CD14-positive monocyte (primary cell): ENCODE results near the gene AP1G2. TPM values are rescaled to one million over a fixed set of nuclear protein-coding genes. Genes with fewer than 3 reads are reported as not detected.

ENCODE experiments used
- DNase-seq, 3 donors: peaks; one replicate each; pipeline ENCODE4 v3.0.0-alpha.2; 2011 to 2022
- H2AFZ ChIP-seq: 2 replicates; pipeline ENCODE4 v1.6.0; 2012; ENCODE audit warnings: mild to moderate bottlenecking, low read depth, low read length, inconsistent platforms; ENCODE audit not compliant: insufficient read depth, poor library complexity, severe bottlenecking
- H3K27ac ChIP-seq, 2 donors: 1 replicate in 1 of 2; 2 replicates in 1 of 2; pipeline ENCODE4 v1.5.1; 2012 to 2013; ENCODE audit warnings: low read length in 2 of 2, control low read depth in 1 of 2, inconsistent platforms in 1 of 2, low read depth in 1 of 2, mild to moderate bottlenecking in 1 of 2
- H3K27me3 ChIP-seq, 2 donors: one replicate each; pipeline versions ENCODE4 v1.6.0 to v1.6.1; 2011 to 2013; ENCODE audit warnings: low read length in 2 of 2; ENCODE audit not compliant: control insufficient read depth in 2 of 2, insufficient read depth in 2 of 2
- H3K36me3 ChIP-seq, 2 donors: replicated peaks in 1 of 2; 1 replicate in 1 of 2; 2 replicates in 1 of 2; pipeline versions ENCODE4 v1.5.1 to v1.6.1; 2012 to 2013; ENCODE audit warnings: low read length in 2 of 2, control low read depth in 1 of 2, inconsistent platforms in 1 of 2, mild to moderate bottlenecking in 1 of 2; ENCODE audit not compliant: insufficient read depth in 2 of 2, control insufficient read depth in 1 of 2
- H3K4me1 ChIP-seq, 2 donors: 1 replicate in 1 of 2; 2 replicates in 1 of 2; pipeline versions ENCODE4 v1.5.1 to v1.6.1; 2012 to 2013; ENCODE audit warnings: low read length in 2 of 2, control low read depth in 1 of 2, inconsistent platforms in 1 of 2, mild to moderate bottlenecking in 1 of 2, moderate library complexity in 1 of 2; ENCODE audit not compliant: insufficient read depth in 2 of 2, control insufficient read depth in 1 of 2
- H3K4me2 ChIP-seq: replicated peaks from 2 replicates; pipeline ENCODE3; 2012; ENCODE audit warnings: low read length, moderate library complexity, mild to moderate bottlenecking; ENCODE audit not compliant: poor library complexity, severe bottlenecking; ENCODE audit errors: extremely low read depth
- H3K4me3 ChIP-seq, 3 experiments: fragments of 200-600 bp in 1 of 3; sonication (generic) in 1 of 3; replicated peaks in 1 of 3; 1 replicate in 2 of 3; 2 replicates in 1 of 3; pipeline ENCODE4 v1.5.1; 2011 to 2013; ENCODE audit warnings: low read length in 3 of 3, mild to moderate bottlenecking in 3 of 3, control low read depth in 2 of 3, low read depth in 2 of 3, inconsistent platforms in 1 of 3, moderate library complexity in 1 of 3
- H3K79me2 ChIP-seq: 2 replicates; pipeline ENCODE4 v1.6.0; 2012; ENCODE audit warnings: mild to moderate bottlenecking, control low read depth, inconsistent platforms, low read length, moderate library complexity; ENCODE audit not compliant: insufficient read depth
- H3K9ac ChIP-seq: 2 replicates; pipeline ENCODE4 v1.6.0; 2017; ENCODE audit warnings: low read length, mild to moderate bottlenecking; ENCODE audit not compliant: insufficient read depth, poor library complexity, severe bottlenecking
- H3K9me3 ChIP-seq, 2 donors: replicated peaks in 1 of 2; 1 replicate in 1 of 2; 2 replicates in 1 of 2; pipeline versions ENCODE4 v1.5.1 to v1.6.1; 2012 to 2013; ENCODE audit warnings: low read length in 2 of 2, control low read depth in 1 of 2; ENCODE audit not compliant: control insufficient read depth in 1 of 2, insufficient read depth in 1 of 2
- H4K20me1 ChIP-seq: 2 replicates; pipeline ENCODE4 v1.6.0; 2012; ENCODE audit warnings: mild to moderate bottlenecking, low read length, control low read depth, moderate library complexity; ENCODE audit not compliant: insufficient read depth
- H3K27ac Mint-ChIP-seq, 7 donors: one replicate each; pipeline ENCODE4 v1.8.0; 2020; ENCODE audit warnings: mild to moderate bottlenecking in 7 of 7, mixed read lengths in 7 of 7, moderate library complexity in 6 of 7, inconsistent platforms in 2 of 7
- H3K27me3 Mint-ChIP-seq, 3 donors: one replicate each; pipeline ENCODE4 v1.8.0; 2021 to 2022; ENCODE audit warnings: low read depth in 3 of 3, mild to moderate bottlenecking in 3 of 3, mixed read lengths in 3 of 3, moderate library complexity in 3 of 3, inconsistent platforms in 1 of 3
- H3K36me3 Mint-ChIP-seq, 2 donors: one replicate each; pipeline ENCODE4 v1.8.0; 2020; ENCODE audit warnings: mixed read lengths in 2 of 2, inconsistent platforms in 1 of 2, mild to moderate bottlenecking in 1 of 2
- H3K4me1 Mint-ChIP-seq: one replicate; pipeline ENCODE4 v1.8.0; 2020; ENCODE audit warnings: mild to moderate bottlenecking, mixed read lengths
- H3K4me3 Mint-ChIP-seq, 2 donors: one replicate each; pipeline ENCODE4 v1.8.0; 2020; ENCODE audit warnings: mild to moderate bottlenecking in 2 of 2, mixed read lengths in 2 of 2, moderate library complexity in 1 of 2
- H3K9me3 Mint-ChIP-seq, 7 donors: one replicate each; pipeline ENCODE4 v1.8.0; 2020 to 2022; ENCODE audit warnings: mixed read lengths in 7 of 7, mild to moderate bottlenecking in 6 of 7, moderate library complexity in 6 of 7, inconsistent platforms in 2 of 7
- CTCF ChIP-seq: fragments of 200-600 bp; IDR thresholded peaks from one replicate; pipeline ENCODE4 v1.8.0; 2022; ENCODE audit warnings: antibody characterized with exemption, mild to moderate bottlenecking
- whole genome bisulfite sequencing: methylation state at CpG from one replicate; pipeline ENCODE4 v1.1.5; 2013; ENCODE audit warnings: missing lambda C conversion rate; ENCODE audit not compliant: insufficient coverage; 5-methylcytosine and 5-hydroxymethylcytosine counted together
- intact Hi-C, 2 donors: fragments of 100-400 bp; cut with micrococcal nuclease; formaldehyde crosslinking; loops; one replicate each; pipeline versions ENCODE4 v1.15.0 to v1.15.1; 2023
- polyA plus RNA-seq, 3 donors: library from polyadenylated mRNA; depleted of rRNA in 1 of 3; unstranded in 2 of 3; stranded (reverse) in 1 of 3; fragments of 300-500 nt in 2 of 3; fragments of >200 nt in 1 of 3; fragmentation: Illumina TruSeq in 2 of 3; gene quantifications; 1 replicate in 2 of 3; 2 replicates in 1 of 3; pipeline ENCODE4 v1.2.3, GENCODE V29; 2012 to 2021

Gene AP1G2
- polyA plus RNA-seq, 3 donors, result 32.2 to 437 (median 37.0) TPM

- Histone ChIP-seq H3K36me3 (no peaks in the 10 kb centered on the region), H3K27me3 (no peaks in the 10 kb centered on the region), H3K79me2 (no peaks in the 10 kb centered on the region), H3K4me3 (no peak overlapping the region), H3K27ac (no peak overlapping the region), H3K4me2 (no peak overlapping the region), H3K4me1 (no peaks in the 10 kb centered on the region), H4K20me1 (no peaks in the 10 kb centered on the region), H3K9ac (no peak overlapping the region), H3K9me3 (no peaks in the 10 kb centered on the region), H2AFZ (no peak overlapping the region)
- WGBS, result 96% methylated on average over 14 of the region's 25 CpGs
- peak overlapping the region in 1 of 7 donors; percentile 24 for H3K27ac Mint-ChIP-seq
- TF ChIP-seq CTCF, result no peak
- H3K4me3 Mint-ChIP-seq, result no peak overlapping the region
- H3K4me1 Mint-ChIP-seq, result peaks cover 6% of the 10 kb centered on the region
- peaks cover 2 to 8% (median 3%) of the 10 kb centered on the region in 3 donors for H3K27me3 Mint-ChIP-seq
- peaks cover 0 to 3% of the 10 kb centered on the region in 2 donors for H3K36me3 Mint-ChIP-seq
- no peaks in the 10 kb centered on the region for H3K9me3 Mint-ChIP-seq
- DNase-seq, result no peak
- intact Hi-C loops, result no loop called here
Observed at GRCh38 chr14:23513005-23513817, 54.4 kb downstream of the AP1G2 start.

GRCh38 chr14:23512156-23512555 lies 55.4 kb downstream of the AP1G2 start:
- no peak for DNase-seq
- no peaks in the 10 kb centered on the region for H3K9me3 ChIP-seq
- intact Hi-C loops, result no loop called here
- H3K27me3 ChIP-seq, result no peaks in the 10 kb centered on the region
- H3K27ac ChIP-seq, result no peak overlapping the region
- H3K79me2 ChIP-seq, result no peaks in the 10 kb centered on the region
- H2AFZ ChIP-seq, result no peak overlapping the region
- peaks cover 6% of the 10 kb centered on the region for H3K4me1 Mint-ChIP-seq
- no peak overlapping the region for H3K4me2 ChIP-seq
- peak overlapping the region; percentile 40 to 76 for H3K4me3 Mint-ChIP-seq
- TF ChIP-seq CTCF, result no peak
- H3K27me3 Mint-ChIP-seq, result peaks cover 0 to 8% (median 3%) of the 10 kb centered on the region in 3 donors
- H3K4me1 ChIP-seq, result no peaks in the 10 kb centered on the region
- H3K4me3 ChIP-seq, result no peak overlapping the region
- peaks cover 0 to 3% of the 10 kb centered on the region in 2 donors for H3K36me3 Mint-ChIP-seq
- no CpG with 5 or more reads among the region's 13 CpGs for WGBS
- no peaks in the 10 kb centered on the region for H3K36me3 ChIP-seq
- H3K27ac Mint-ChIP-seq, result peak overlapping the region in 1 of 7 donors; percentile 25
- H4K20me1 ChIP-seq, result no peaks in the 10 kb centered on the region
- no peaks in the 10 kb centered on the region for H3K9me3 Mint-ChIP-seq
- H3K9ac ChIP-seq, result no peak overlapping the region

Other genes with a start within 250 kb of the AP1G2 start
- 100 to 1,000 TPM in 1 of 3 donors, 10 to 100 TPM in 2; 54.4 to 356 (median 64.6) TPM for gene PABPN1, start 246.3 kb downstream of the AP1G2 start, polyA plus RNA-seq
- not detected for gene SLC22A17, start 214.9 kb downstream of the AP1G2 start, polyA plus RNA-seq
- gene EFS, start 202.6 kb downstream of the AP1G2 start, polyA plus RNA-seq, result not detected
- not detected for gene IL25, start 195.0 kb downstream of the AP1G2 start, polyA plus RNA-seq
- 1 to 10 TPM in 1 of 3 donors, under 1 TPM in 1, not detected in 1; 0.93 to 1.1 TPM for gene CMTM5, start 190.7 kb downstream of the AP1G2 start, polyA plus RNA-seq
- not detected for gene MYH6, start 159.5 kb downstream of the AP1G2 start, polyA plus RNA-seq
- gene MYH7, start 132.1 kb downstream of the AP1G2 start, polyA plus RNA-seq, result not detected
- gene NGDN, start 98.1 kb downstream of the AP1G2 start, polyA plus RNA-seq, result 10 to 100 TPM; 22.7 to 44.5 (median 26.8) TPM
- under 1 TPM in 2 of 3 donors, not detected in 1; 0.01 to 0.07 TPM for gene ZFHX2, start 16.0 kb downstream of the AP1G2 start, polyA plus RNA-seq
- gene THTPA, start 11.5 kb downstream of the AP1G2 start, polyA plus RNA-seq, result 10 to 100 TPM; 15.3 to 18.2 (median 17.0) TPM
- gene JPH4, start 11.0 kb upstream of the AP1G2 start, polyA plus RNA-seq, result 1 to 10 TPM; 2.2 to 4.1 (median 3.7) TPM
- not detected for gene DHRS2, start 68.6 kb upstream of the AP1G2 start, polyA plus RNA-seq